Naive thymus-derived CD8-positive, alpha-beta T cell (primary cell): ENCODE results near the gene WRNIP1. TPM values are rescaled to one million over a fixed set of nuclear protein-coding genes. Genes with fewer than 3 reads are reported as not detected.

ENCODE experiments used
- ATAC-seq, 2 donors: fragments of 150-1000 bp; cut with Tn5 transposase in 1 of 2; sonication (Bioruptor Pico), chemical (Tn5 transposase) in 1 of 2; 1 replicate in 1 of 2; 2 replicates in 1 of 2; pipeline ENCODE4 v1.10.0; 2021; ENCODE audit warnings: mild to moderate bottlenecking in 2 of 2, moderate library complexity in 2 of 2
- POLR2A ChIA-PET: fragments of 350-600 bp; sonication (Branson Sonifier 250); formaldehyde crosslinking; loops from one replicate; lab custom pipeline; 2021; ENCODE audit warnings: antibody characterized with exemption; lab: Charles Lee
- DNase-seq, 10 donors: peaks; one replicate each; pipeline versions ENCODE4 v3.0.0 to v3.0.0-alpha.2; 2020 to 2022
- H3K27ac Mint-ChIP-seq, 10 donors: one replicate each; pipeline ENCODE4 v1.8.0; 2020 to 2022; ENCODE audit warnings: mild to moderate bottlenecking in 10 of 10, mixed read lengths in 10 of 10, moderate library complexity in 4 of 10, inconsistent platforms in 1 of 10
- H3K27me3 Mint-ChIP-seq, 5 donors: one replicate each; pipeline ENCODE4 v1.8.0; 2021 to 2022; ENCODE audit warnings: mixed read lengths in 5 of 5
- H3K36me3 Mint-ChIP-seq, 3 donors: one replicate each; pipeline ENCODE4 v1.8.0; 2020 to 2022; ENCODE audit warnings: mixed read lengths in 3 of 3, mild to moderate bottlenecking in 2 of 3, inconsistent platforms in 1 of 3
- H3K4me1 Mint-ChIP-seq, 4 donors: one replicate each; pipeline ENCODE4 v1.8.0; 2021 to 2022; ENCODE audit warnings: mixed read lengths in 4 of 4
- H3K4me3 Mint-ChIP-seq, 10 donors: one replicate each; pipeline ENCODE4 v1.8.0; 2020 to 2022; ENCODE audit warnings: mild to moderate bottlenecking in 10 of 10, mixed read lengths in 10 of 10, moderate library complexity in 6 of 10, inconsistent platforms in 1 of 10
- H3K9me3 Mint-ChIP-seq, 9 donors: one replicate each; pipeline ENCODE4 v1.8.0; 2020 to 2022; ENCODE audit warnings: mixed read lengths in 9 of 9, mild to moderate bottlenecking in 3 of 9, inconsistent platforms in 1 of 9, moderate library complexity in 1 of 9
- polyA plus RNA-seq, 3 donors: library from polyadenylated mRNA; unstranded; fragments of 300-500 nt; fragmentation: Illumina TruSeq; gene quantifications; one replicate each; pipeline ENCODE4 v1.2.3, GENCODE V29; 2021
- total RNA-seq, 8 experiments: library from RNA in 2 of 8; stranded (reverse) in 2 of 8; gene quantifications; one replicate each; pipeline ENCODE4 v1.2.3 and lab custom pipeline; 2021 to 2026

Gene WRNIP1
- total and polyA plus RNA-seq, 5 experiments from 2014 or later: 33.1 to 61.0 (median 42.0) TPM

GRCh38 chr6:2782356-2782708, 17.1 kb downstream of the WRNIP1 start:
- H3K27ac Mint-ChIP-seq: no peak overlapping the region
- ATAC-seq: no peak
- peaks cover 18 to 42% (median 30%) of the 10 kb centered on the region in 4 donors for H3K4me1 Mint-ChIP-seq
- H3K4me3 Mint-ChIP-seq: no peak overlapping the region
- DNase-seq: no peak
- POLR2A ChIA-PET: interaction anchor here (1.0 kb wide), 1 partner anchor 17 kb away, joined by 3 read pairs; the partner anchor contains the start of gene WRNIP1
- H3K27me3 Mint-ChIP-seq: no peaks in the 10 kb centered on the region
- H3K36me3 Mint-ChIP-seq: peaks cover 8 to 86% (median 10%) of the 10 kb centered on the region in 3 donors
- no peaks in the 10 kb centered on the region for H3K9me3 Mint-ChIP-seq

- POLR2A ChIA-PET: interaction anchor here (1.0 kb wide), 1 partner anchor 17 kb away, joined by 3 read pairs; the partner anchor contains the start of gene WRNIP1
- Mint-ChIP-seq H3K9me3 (no peaks in the 10 kb centered on the region), H3K27me3 (no peaks in the 10 kb centered on the region), H3K27ac (peak overlapping the region in 3 of 10 donors; percentile 41 to 86 (median 43)), H3K4me3 (no peak overlapping the region), H3K4me1 (peaks cover 13 to 38% (median 26%) of the 10 kb centered on the region in 4 donors), H3K36me3 (peaks cover 9 to 86% (median 14%) of the 10 kb centered on the region in 3 donors)
- DNase-seq (no peak), ATAC-seq (no peak)
These were observed 17.6 kb downstream of the WRNIP1 start for GRCh38 chr6:2782825-2783187.

- no peaks in the 10 kb centered on the region for H3K27me3 Mint-ChIP-seq
- ATAC-seq: peak; percentile 56 to 67
These were observed 18.2 kb downstream of the WRNIP1 start for GRCh38 chr6:2783188-2783963.

GRCh38 chr6:2784061-2784460, 18.9 kb downstream of the WRNIP1 start:
- peak overlapping the region in 4 of 10 donors; percentile 0 to 54 (median 24) for H3K27ac Mint-ChIP-seq
- no peak overlapping the region for H3K4me3 Mint-ChIP-seq
- H3K4me1 Mint-ChIP-seq: peaks cover 12 to 30% (median 24%) of the 10 kb centered on the region in 4 donors
- no peaks in the 10 kb centered on the region for H3K9me3 Mint-ChIP-seq
- H3K27me3 Mint-ChIP-seq: no peaks in the 10 kb centered on the region
- POLR2A ChIA-PET: interaction anchor here (1.8 kb wide), 1 partner anchor 57 kb away, joined by 6 read pairs; the partner anchor contains the start of gene SERPINB1
- ATAC-seq (no peak), DNase-seq (no peak)
- H3K36me3 Mint-ChIP-seq: peaks cover 9 to 78% (median 17%) of the 10 kb centered on the region in 3 donors

More at GRCh38 chr6:2783188-2783963, 18.2 kb downstream of the WRNIP1 start:
- H3K9me3 Mint-ChIP-seq: no peaks in the 10 kb centered on the region
- peaks cover 12 to 34% (median 24%) of the 10 kb centered on the region in 4 donors for H3K4me1 Mint-ChIP-seq
- H3K36me3 Mint-ChIP-seq: peaks cover 9 to 85% (median 17%) of the 10 kb centered on the region in 3 donors
- peak overlapping the region in 1 of 10 donors; percentile 54 for H3K4me3 Mint-ChIP-seq
- POLR2A ChIA-PET: interaction anchor here (1.0 kb wide), 1 partner anchor 18 kb away, joined by 3 read pairs; the partner anchor contains the start of gene WRNIP1
- DNase-seq: no peak
- peak overlapping the region in 7 of 10 donors; percentile 0 to 86 (median 44) for H3K27ac Mint-ChIP-seq

- POLR2A ChIA-PET: interaction anchor here (1.8 kb wide), 1 partner anchor 57 kb away, joined by 6 read pairs; the partner anchor contains the start of gene SERPINB1
- Mint-ChIP-seq H3K36me3 (peaks cover 9 to 73% (median 17%) of the 10 kb centered on the region in 3 donors), H3K27ac (peak overlapping the region in 4 of 10 donors; percentile 21 to 60 (median 54)), H3K27me3 (no peaks in the 10 kb centered on the region), H3K4me3 (no peak overlapping the region), H3K4me1 (peaks cover 12 to 30% (median 23%) of the 10 kb centered on the region in 4 donors), H3K9me3 (no peaks in the 10 kb centered on the region)
- ATAC-seq: no peak
- DNase-seq: no peak
These were observed 19.7 kb downstream of the WRNIP1 start for GRCh38 chr6:2784930-2785329.

- no peak for DNase-seq
- H3K27ac Mint-ChIP-seq: peak overlapping the region in 2 of 10 donors; percentile 20 to 67
- H3K4me3 Mint-ChIP-seq: no peak overlapping the region
- H3K36me3 Mint-ChIP-seq: peaks cover 9 to 59% (median 13%) of the 10 kb centered on the region in 3 donors
- POLR2A ChIA-PET: interaction anchor here (1.2 kb wide), 1 partner anchor 70 kb away, joined by 3 read pairs; no protein-coding TSS in a partner anchor
- peaks cover 16 to 34% (median 26%) of the 10 kb centered on the region in 4 donors for H3K4me1 Mint-ChIP-seq
- no peaks in the 10 kb centered on the region for H3K9me3 Mint-ChIP-seq
- ATAC-seq: no peak
- no peaks in the 10 kb centered on the region for H3K27me3 Mint-ChIP-seq
These were observed 21.1 kb downstream of the WRNIP1 start for GRCh38 chr6:2786269-2786668.

- peak overlapping the region in 9 of 10 donors; percentile 57 to 86 (median 74) for H3K27ac Mint-ChIP-seq
- peak; percentile 73 for ATAC-seq
- peaks cover 5 to 20% (median 13%) of the 10 kb centered on the region in 3 donors for H3K36me3 Mint-ChIP-seq
- no peaks in the 10 kb centered on the region for H3K27me3 Mint-ChIP-seq
- peak in 9 of 10 donors; percentile 24 to 73 (median 43) for DNase-seq
- no peaks in the 10 kb centered on the region for H3K9me3 Mint-ChIP-seq
- peak overlapping the region in 9 of 10 donors; percentile 18 to 72 (median 55) for H3K4me3 Mint-ChIP-seq
- H3K4me1 Mint-ChIP-seq: peaks cover 25 to 45% (median 41%) of the 10 kb centered on the region in 4 donors
- POLR2A ChIA-PET: interaction anchor here (0.6 to 2.0 kb wide), 8 partner anchors 15 to 199 kb away, joined by 3 to 31 read pairs (median 6); partner anchors contain the start of genes SERPINB1 and WRNIP1
These were observed 25.6 kb downstream of the WRNIP1 start for GRCh38 chr6:2790588-2791449.

GRCh38 chr6:2791450-2791974, 26.3 kb downstream of the WRNIP1 start:
- Mint-ChIP-seq H3K9me3 (no peaks in the 10 kb centered on the region), H3K4me3 (peak overlapping the region in 9 of 10 donors; percentile 18 to 72 (median 55)), H3K27ac (peak overlapping the region in 9 of 10 donors; percentile 57 to 86 (median 74)), H3K36me3 (peaks cover 5 to 14% (median 10%) of the 10 kb centered on the region in 3 donors), H3K4me1 (peaks cover 21 to 50% (median 38%) of the 10 kb centered on the region in 4 donors), H3K27me3 (no peaks in the 10 kb centered on the region)
- POLR2A ChIA-PET: interaction anchor here (0.6 to 2.0 kb wide), 10 partner anchors 14 to 198 kb away, joined by 3 to 31 read pairs (median 5); partner anchors contain the start of genes SERPINB1 and WRNIP1
- ATAC-seq (no peak), DNase-seq (no peak)

- Mint-ChIP-seq H3K27me3 (no peaks in the 10 kb centered on the region), H3K4me1 (peaks cover 20 to 56% (median 41%) of the 10 kb centered on the region in 4 donors), H3K4me3 (peak overlapping the region in 2 of 10 donors; percentile 68 to 78), H3K9me3 (no peaks in the 10 kb centered on the region), H3K27ac (peak overlapping the region; percentile 61 to 93 (median 87)), H3K36me3 (peaks cover 0 to 10% (median 4%) of the 10 kb centered on the region in 3 donors)
- DNase-seq (no peak), ATAC-seq (no peak)
- POLR2A ChIA-PET: interaction anchor here (0.7 to 2.0 kb wide), 7 partner anchors 19 to 197 kb away, joined by 3 to 31 read pairs (median 4); partner anchors contain the start of gene SERPINB1
These were observed 27.3 kb downstream of the WRNIP1 start for GRCh38 chr6:2792330-2793110.

- peaks cover 20 to 60% (median 42%) of the 10 kb centered on the region in 4 donors for H3K4me1 Mint-ChIP-seq
- H3K27me3 Mint-ChIP-seq: no peaks in the 10 kb centered on the region
- H3K36me3 Mint-ChIP-seq: peaks cover 0 to 6% (median 0%) of the 10 kb centered on the region in 3 donors
- DNase-seq (peak in 3 of 10 donors; percentile 25 to 38 (median 31)), ATAC-seq (peak; percentile 55 to 64)
- H3K4me3 Mint-ChIP-seq: peak overlapping the region; percentile 4 to 78 (median 65)
- peak overlapping the region; percentile 76 to 93 (median 90) for H3K27ac Mint-ChIP-seq
- POLR2A ChIA-PET: interaction anchor here (0.9 to 1.6 kb wide), 6 partner anchors 25 to 181 kb away, joined by 3 to 14 read pairs (median 4); partner anchors contain the start of gene SERPINB1
- no peaks in the 10 kb centered on the region for H3K9me3 Mint-ChIP-seq
These were observed 28.4 kb downstream of the WRNIP1 start for GRCh38 chr6:2793534-2794151.
